ENCODE results near the gene CCDC82. TPM values are rescaled to one million over a fixed set of nuclear protein-coding genes. Genes with fewer than 3 reads are reported as not detected.

Gene CCDC82
- total and polyA plus RNA-seq, 2 donors (not counting 1 experiment from before 2014, with no cell fraction given), result 12.9 to 34.1 TPM

GRCh38 chr11:96309016-96309642 lies 80.6 kb downstream of the CCDC82 start:
- CTCF ChIA-PET, result interaction anchor here (0.8 to 6.6 kb wide), 2 partner anchors 9 to 34 kb away, joined by 4 to 40 read pairs; partner anchors contain the start of gene MAML2
- peaks cover 41% of the 10 kb centered on the region for H3K4me1 Mint-ChIP-seq
- Histone ChIP-seq H3K4me3 (ENCODE audit: control extremely low read depth in 1 of 5, extremely low read depth in 1 of 5, insufficient read depth in 1 of 5, low read depth in 2 of 5, low read length in 4 of 5) (no peak overlapping the region), H3K27me3 (replicated peaks in 1 of 4; ENCODE audit: control extremely low read depth in 1 of 4, control insufficient read depth in 3 of 4, insufficient read depth in 4 of 4, low read length in 3 of 4) (no peaks in the 10 kb centered on the region), H3K9ac (ENCODE audit: low read length) (no peak overlapping the region), H2AFZ (ENCODE audit: insufficient read depth, low read depth, low read length, poor library complexity, severe bottlenecking) (no peak overlapping the region), H3K4me2 (replicated peaks; ENCODE audit: low read depth, low read length, poor library complexity, severe bottlenecking) (no peak overlapping the region), H3K27ac (ENCODE audit: low read length in 2 of 2) (no peak overlapping the region), H4K20me1 (ENCODE audit: control insufficient read depth, insufficient read depth, low read length, poor library complexity, severe bottlenecking) (no peaks in the 10 kb centered on the region), H3K9me3 (ENCODE audit: control extremely low read depth in 1 of 3, control insufficient read depth in 2 of 3, insufficient read depth in 1 of 3, low read length in 2 of 3) (no peaks in the 10 kb centered on the region), H3K4me1 (ENCODE audit: control insufficient read depth in 2 of 2, insufficient read depth in 2 of 2, low read length in 2 of 2) (peaks cover 2 to 3% of the 10 kb centered on the region in 2 donors), H3K36me3 (replicated peaks in 1 of 2; ENCODE audit: control extremely low read depth in 1 of 2, control insufficient read depth in 1 of 2, extremely low read depth in 1 of 2, insufficient read depth in 2 of 2, low read length in 1 of 2) (peaks cover 0 to 5% of the 10 kb centered on the region in 2 experiments), H3K79me2 (ENCODE audit: control insufficient read depth, insufficient read depth, low read length) (peaks cover 31% of the 10 kb centered on the region)
- POLR2A ChIA-PET, result interaction anchor here (0.7 kb wide), 1 partner anchor 26 kb away, joined by 5 read pairs; no protein-coding TSS in a partner anchor
- no peak overlapping the region for H3K4me3 Mint-ChIP-seq
- no peak for ATAC-seq (ENCODE audit: low read depth)
- H3K27ac Mint-ChIP-seq, result no peak overlapping the region
- WGBS (ENCODE audit: insufficient coverage), result no CpG with 5 or more reads among the region's 2 CpGs
- no peaks in the 10 kb centered on the region for H3K9me3 Mint-ChIP-seq (ENCODE audit: insufficient read depth)
- intact Hi-C loops (cut with micrococcal nuclease), result no loop called here
- no peak for DNase-seq
- no peaks in the 10 kb centered on the region for H3K27me3 Mint-ChIP-seq
- TF ChIP-seq, protein P1, sequence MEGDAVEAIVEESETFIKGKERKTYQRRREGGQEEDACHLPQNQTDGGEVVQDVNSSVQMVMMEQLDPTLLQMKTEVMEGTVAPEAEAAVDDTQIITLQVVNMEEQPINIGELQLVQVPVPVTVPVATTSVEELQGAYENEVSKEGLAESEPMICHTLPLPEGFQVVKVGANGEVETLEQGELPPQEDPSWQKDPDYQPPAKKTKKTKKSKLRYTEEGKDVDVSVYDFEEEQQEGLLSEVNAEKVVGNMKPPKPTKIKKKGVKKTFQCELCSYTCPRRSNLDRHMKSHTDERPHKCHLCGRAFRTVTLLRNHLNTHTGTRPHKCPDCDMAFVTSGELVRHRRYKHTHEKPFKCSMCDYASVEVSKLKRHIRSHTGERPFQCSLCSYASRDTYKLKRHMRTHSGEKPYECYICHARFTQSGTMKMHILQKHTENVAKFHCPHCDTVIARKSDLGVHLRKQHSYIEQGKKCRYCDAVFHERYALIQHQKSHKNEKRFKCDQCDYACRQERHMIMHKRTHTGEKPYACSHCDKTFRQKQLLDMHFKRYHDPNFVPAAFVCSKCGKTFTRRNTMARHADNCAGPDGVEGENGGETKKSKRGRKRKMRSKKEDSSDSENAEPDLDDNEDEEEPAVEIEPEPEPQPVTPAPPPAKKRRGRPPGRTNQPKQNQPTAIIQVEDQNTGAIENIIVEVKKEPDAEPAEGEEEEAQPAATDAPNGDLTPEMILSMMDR (IDR thresholded peaks at IDR 0.05), result no peak
- no peak for TF ChIP-seq EZH2 (IDR thresholded peaks at IDR 0.05; ENCODE audit: borderline replicate concordance, insufficient read depth, low read depth, low read length, poor library complexity, severe bottlenecking)

GRCh38 chr11:96307776-96308140 lies 82.0 kb downstream of the CCDC82 start:
- ChIA-PET CTCF (interaction anchor here (0.5 to 6.6 kb wide), 2 partner anchors 35 to 156 kb away, joined by 3 to 40 read pairs; partner anchors contain the start of gene MAML2), POLR2A (interaction anchor here (0.6 kb wide), 1 partner anchor 16 kb away, joined by 5 read pairs; no protein-coding TSS in a partner anchor)
- Histone ChIP-seq H3K4me3 (ENCODE audit: control extremely low read depth in 1 of 5, extremely low read depth in 1 of 5, insufficient read depth in 1 of 5, low read depth in 2 of 5, low read length in 4 of 5) (no peak overlapping the region), H3K4me2 (replicated peaks; ENCODE audit: low read depth, low read length, poor library complexity, severe bottlenecking) (no peak overlapping the region), H3K27me3 (replicated peaks in 1 of 4; ENCODE audit: control extremely low read depth in 1 of 4, control insufficient read depth in 3 of 4, insufficient read depth in 4 of 4, low read length in 3 of 4) (no peaks in the 10 kb centered on the region), H3K4me1 (ENCODE audit: control insufficient read depth in 2 of 2, insufficient read depth in 2 of 2, low read length in 2 of 2) (no peaks in the 10 kb centered on the region), H3K9ac (ENCODE audit: low read length) (no peak overlapping the region), H3K36me3 (replicated peaks in 1 of 2; ENCODE audit: control extremely low read depth in 1 of 2, control insufficient read depth in 1 of 2, extremely low read depth in 1 of 2, insufficient read depth in 2 of 2, low read length in 1 of 2) (peaks cover 0 to 5% of the 10 kb centered on the region in 2 experiments), H3K9me3 (ENCODE audit: control extremely low read depth in 1 of 3, control insufficient read depth in 2 of 3, insufficient read depth in 1 of 3, low read length in 2 of 3) (no peaks in the 10 kb centered on the region), H4K20me1 (ENCODE audit: control insufficient read depth, insufficient read depth, low read length, poor library complexity, severe bottlenecking) (no peaks in the 10 kb centered on the region), H2AFZ (ENCODE audit: insufficient read depth, low read depth, low read length, poor library complexity, severe bottlenecking) (no peak overlapping the region), H3K79me2 (ENCODE audit: control insufficient read depth, insufficient read depth, low read length) (peaks cover 21% of the 10 kb centered on the region), H3K27ac (ENCODE audit: low read length in 2 of 2) (no peak overlapping the region)
- intact Hi-C loops (cut with micrococcal nuclease), result loop anchor here (2.0 kb wide), 1 partner anchor 15 kb away; no protein-coding TSS in a partner anchor
- TF ChIP-seq EZH2 (IDR thresholded peaks at IDR 0.05; ENCODE audit: borderline replicate concordance, insufficient read depth, low read depth, low read length, poor library complexity, severe bottlenecking), result no peak
- TF ChIP-seq, protein P1 (IDR thresholded peaks at IDR 0.05), result no peak
- WGBS (ENCODE audit: insufficient coverage), result no CpG with 5 or more reads among the region's 3 CpGs
- H3K4me1 Mint-ChIP-seq, result peaks cover 38% of the 10 kb centered on the region
- no peak for ATAC-seq (ENCODE audit: low read depth)
- H3K9me3 Mint-ChIP-seq (ENCODE audit: insufficient read depth), result no peaks in the 10 kb centered on the region
- H3K4me3 Mint-ChIP-seq, result no peak overlapping the region
- no peaks in the 10 kb centered on the region for H3K27me3 Mint-ChIP-seq
- DNase-seq, result no peak
- H3K27ac Mint-ChIP-seq, result no peak overlapping the region

All from B cell (primary cell).